GM19372 (cell line): ENCODE measurements around the gene PM20D2.

ENCODE experiments used
- ATAC-seq: cut with Tn5 transposase; IDR thresholded peaks from one replicate; pipeline ENCODE4 v1.9.1; 2021; ENCODE audit warnings: mild to moderate bottlenecking, low read depth, moderate library complexity; ENCODE audit not compliant: unreplicated experiment

Gene PM20D2

GRCh38 chr6:89198235-89198634 lies 52.4 kb downstream of the PM20D2 start:
- ATAC-seq: no peak

GRCh38 chr6:89199579-89199978 lies 53.7 kb downstream of the PM20D2 start:
- no peak for ATAC-seq

- no peak for ATAC-seq
These were observed 54.9 kb downstream of the PM20D2 start for GRCh38 chr6:89200706-89201215.

- no peak for ATAC-seq
These were observed 58.2 kb downstream of the PM20D2 start for GRCh38 chr6:89204096-89204495.

- no peak for ATAC-seq
These were observed 60.0 kb downstream of the PM20D2 start for GRCh38 chr6:89205819-89206218.

- no peak for ATAC-seq
These were observed 62.7 kb downstream of the PM20D2 start for GRCh38 chr6:89208551-89208950.

- ATAC-seq: no peak
These were observed 63.6 kb downstream of the PM20D2 start for GRCh38 chr6:89209457-89209856.

GRCh38 chr6:89212472-89212871 lies 66.6 kb downstream of the PM20D2 start:
- ATAC-seq: no peak

- no peak for ATAC-seq
These were observed 68.3 kb downstream of the PM20D2 start for GRCh38 chr6:89214197-89214596.
